ENCODE results near the gene EPHB2.

The EPHB2 gene

GRCh38 chr1:22864886-22865285, 154.2 kb downstream of the EPHB2 start:
- no peaks in the 10 kb centered on the region for H3K4me1 ChIP-seq (ENCODE audit: low read length)
- no peak overlapping the region for H3K9ac ChIP-seq (ENCODE audit: low read length)
- H3F3A ChIP-seq (ENCODE audit: insufficient read depth, low read length) = no peaks in the 10 kb centered on the region
- H3K27ac ChIP-seq (ENCODE audit: low read length) = no peak overlapping the region
- DNase-seq = no peak
- H3K27me3 ChIP-seq (replicated peaks; ENCODE audit: insufficient read depth, low read length) = peaks cover 96% of the 10 kb centered on the region
- H3K4me2 ChIP-seq (ENCODE audit: low read depth, low read length) = no peak overlapping the region
- no peak for TF ChIP-seq CTCF (IDR thresholded peaks at IDR 0.05; ENCODE audit: low read length)
- TF ChIP-seq EZH2 (optimal IDR thresholded peaks at IDR 0.05; ENCODE audit: low read depth, low read length) = no peak
- TF ChIP-seq EZH2phosphoT487 (IDR thresholded peaks at IDR 0.05; ENCODE audit: low read length) = no peak
- no peaks in the 10 kb centered on the region for H3K79me2 ChIP-seq (ENCODE audit: low read length)
- H4K20me1 ChIP-seq (ENCODE audit: insufficient read depth, low read length) = no peaks in the 10 kb centered on the region
- no peaks in the 10 kb centered on the region for H3K9me3 ChIP-seq (replicated peaks; ENCODE audit: insufficient read depth, low read length)
- H3K4me3 ChIP-seq (ENCODE audit: low read length) = no peak overlapping the region
- no peaks in the 10 kb centered on the region for H3K9me2 ChIP-seq (replicated peaks; ENCODE audit: insufficient read depth, low read length)
- no peak overlapping the region for H2AFZ ChIP-seq (ENCODE audit: low read length)
- H3K36me3 ChIP-seq (replicated peaks; ENCODE audit: insufficient read depth, low read length) = no peaks in the 10 kb centered on the region

- TF ChIP-seq EZH2phosphoT487 (IDR thresholded peaks at IDR 0.05; ENCODE audit: low read length) = no peak
- no peak for TF ChIP-seq CTCF (IDR thresholded peaks at IDR 0.05; ENCODE audit: low read length)
- no peak for TF ChIP-seq EZH2 (optimal IDR thresholded peaks at IDR 0.05; ENCODE audit: low read depth, low read length)
- no peaks in the 10 kb centered on the region for H3K9me2 ChIP-seq (replicated peaks; ENCODE audit: insufficient read depth, low read length)
- no peaks in the 10 kb centered on the region for H4K20me1 ChIP-seq (ENCODE audit: insufficient read depth, low read length)
- H3K4me1 ChIP-seq (ENCODE audit: low read length) = no peaks in the 10 kb centered on the region
- H3K79me2 ChIP-seq (ENCODE audit: low read length) = no peaks in the 10 kb centered on the region
- H3K27ac ChIP-seq (ENCODE audit: low read length) = no peak overlapping the region
- H3K9me3 ChIP-seq (replicated peaks; ENCODE audit: insufficient read depth, low read length) = no peaks in the 10 kb centered on the region
- H3K27me3 ChIP-seq (replicated peaks; ENCODE audit: insufficient read depth, low read length) = peaks cover 96% of the 10 kb centered on the region
- no peak overlapping the region for H3K9ac ChIP-seq (ENCODE audit: low read length)
- H3K4me2 ChIP-seq (ENCODE audit: low read depth, low read length) = no peak overlapping the region
- no peaks in the 10 kb centered on the region for H3K36me3 ChIP-seq (replicated peaks; ENCODE audit: insufficient read depth, low read length)
- no peak for DNase-seq
- no peak overlapping the region for H2AFZ ChIP-seq (ENCODE audit: low read length)
- H3K4me3 ChIP-seq (ENCODE audit: low read length) = no peak overlapping the region
- H3F3A ChIP-seq (ENCODE audit: insufficient read depth, low read length) = no peaks in the 10 kb centered on the region
These were observed 155.1 kb downstream of the EPHB2 start for GRCh38 chr1:22865736-22866135.

- Histone ChIP-seq H3F3A (ENCODE audit: insufficient read depth, low read length) (no peaks in the 10 kb centered on the region), H3K4me2 (ENCODE audit: low read depth, low read length) (no peak overlapping the region), H3K79me2 (ENCODE audit: low read length) (no peaks in the 10 kb centered on the region), H4K20me1 (ENCODE audit: insufficient read depth, low read length) (no peaks in the 10 kb centered on the region), H3K27me3 (replicated peaks; ENCODE audit: insufficient read depth, low read length) (peaks cover 95% of the 10 kb centered on the region), H3K9me3 (replicated peaks; ENCODE audit: insufficient read depth, low read length) (no peaks in the 10 kb centered on the region), H2AFZ (ENCODE audit: low read length) (no peak overlapping the region), H3K9ac (ENCODE audit: low read length) (no peak overlapping the region), H3K9me2 (replicated peaks; ENCODE audit: insufficient read depth, low read length) (no peaks in the 10 kb centered on the region), H3K27ac (ENCODE audit: low read length) (no peak overlapping the region), H3K4me1 (ENCODE audit: low read length) (no peaks in the 10 kb centered on the region), H3K36me3 (replicated peaks; ENCODE audit: insufficient read depth, low read length) (no peaks in the 10 kb centered on the region), H3K4me3 (ENCODE audit: low read length) (no peak overlapping the region)
- TF ChIP-seq CTCF (IDR thresholded peaks at IDR 0.05; ENCODE audit: low read length) = no peak
- no peak for TF ChIP-seq EZH2phosphoT487 (IDR thresholded peaks at IDR 0.05; ENCODE audit: low read length)
- no peak for TF ChIP-seq EZH2 (optimal IDR thresholded peaks at IDR 0.05; ENCODE audit: low read depth, low read length)
- DNase-seq = no peak
These were observed 156.2 kb downstream of the EPHB2 start for GRCh38 chr1:22866868-22867267.

Data from MM.1S (cell line).